Measurements from ENCODE around the gene NME5.

The NME5 gene

GRCh38 chr5:138129347-138129746 lies 9.9 kb downstream of the NME5 start:
- Histone ChIP-seq H3K4me2 (ENCODE audit: low read depth, low read length, poor library complexity, severe bottlenecking) (no peak overlapping the region), H3K9me3 (ENCODE audit: insufficient read depth, low read depth, low read length) (no peaks in the 10 kb centered on the region), H2AFZ (ENCODE audit: low read length) (no peak overlapping the region), H3K36me3 (ENCODE audit: insufficient read depth, low read length) (no peaks in the 10 kb centered on the region), H3K4me3 (ENCODE audit: low read length, poor library complexity, severe bottlenecking) (no peak overlapping the region), H4K20me1 (ENCODE audit: insufficient read depth, low read length, poor library complexity, severe bottlenecking) (no peaks in the 10 kb centered on the region), H3K4me1 (ENCODE audit: insufficient read depth, low read length, poor library complexity, severe bottlenecking) (peaks cover 3% of the 10 kb centered on the region), H3K27me3 (ENCODE audit: insufficient read depth, low read length, poor library complexity, severe bottlenecking) (no peaks in the 10 kb centered on the region), H3K79me2 (ENCODE audit: insufficient read depth, low read length) (no peaks in the 10 kb centered on the region), H3K9ac (ENCODE audit: low read depth, low read length, poor library complexity, severe bottlenecking) (no peak overlapping the region), H3F3A (ENCODE audit: low read depth) (no peaks in the 10 kb centered on the region), H3K9me2 (replicated peaks; ENCODE audit: low read depth, low read length) (no peaks in the 10 kb centered on the region)
- TF ChIP-seq EZH2phosphoT487 (IDR thresholded peaks at IDR 0.05; ENCODE audit: borderline replicate concordance) (no peak), CTCF (conservative IDR thresholded peaks at IDR 0.05; ENCODE audit: low read length) (no peak)

- no peaks in the 10 kb centered on the region for H3F3A ChIP-seq (ENCODE audit: low read depth)
- H3K27me3 ChIP-seq (ENCODE audit: insufficient read depth, low read length, poor library complexity, severe bottlenecking) = no peaks in the 10 kb centered on the region
- H3K79me2 ChIP-seq (ENCODE audit: insufficient read depth, low read length) = no peaks in the 10 kb centered on the region
- no peaks in the 10 kb centered on the region for H4K20me1 ChIP-seq (ENCODE audit: insufficient read depth, low read length, poor library complexity, severe bottlenecking)
- H2AFZ ChIP-seq (ENCODE audit: low read length) = no peak overlapping the region
- no peak overlapping the region for H3K4me3 ChIP-seq (ENCODE audit: low read length, poor library complexity, severe bottlenecking)
- H3K36me3 ChIP-seq (ENCODE audit: insufficient read depth, low read length) = no peaks in the 10 kb centered on the region
- no peaks in the 10 kb centered on the region for H3K9me3 ChIP-seq (ENCODE audit: insufficient read depth, low read depth, low read length)
- no peak overlapping the region for H3K9ac ChIP-seq (ENCODE audit: low read depth, low read length, poor library complexity, severe bottlenecking)
- no peaks in the 10 kb centered on the region for H3K9me2 ChIP-seq (replicated peaks; ENCODE audit: low read depth, low read length)
- H3K4me1 ChIP-seq (ENCODE audit: insufficient read depth, low read length, poor library complexity, severe bottlenecking) = peaks cover 3% of the 10 kb centered on the region
- TF ChIP-seq CTCF (conservative IDR thresholded peaks at IDR 0.05; ENCODE audit: low read length) = no peak
- TF ChIP-seq EZH2phosphoT487 (IDR thresholded peaks at IDR 0.05; ENCODE audit: borderline replicate concordance) = no peak
- H3K4me2 ChIP-seq (ENCODE audit: low read depth, low read length, poor library complexity, severe bottlenecking) = no peak overlapping the region
Measured at GRCh38 chr5:138128334-138128733, 10.9 kb downstream of the NME5 start.

- TF ChIP-seq CTCF (conservative IDR thresholded peaks at IDR 0.05; ENCODE audit: low read length) = no peak
- no peak for TF ChIP-seq EZH2phosphoT487 (IDR thresholded peaks at IDR 0.05; ENCODE audit: borderline replicate concordance)
- Histone ChIP-seq H3K79me2 (ENCODE audit: insufficient read depth, low read length) (no peaks in the 10 kb centered on the region), H3K9me3 (ENCODE audit: insufficient read depth, low read depth, low read length) (no peaks in the 10 kb centered on the region), H3K9ac (ENCODE audit: low read depth, low read length, poor library complexity, severe bottlenecking) (no peak overlapping the region), H3K9me2 (replicated peaks; ENCODE audit: low read depth, low read length) (no peaks in the 10 kb centered on the region), H2AFZ (ENCODE audit: low read length) (no peak overlapping the region), H3K4me2 (ENCODE audit: low read depth, low read length, poor library complexity, severe bottlenecking) (no peak overlapping the region), H3K27me3 (ENCODE audit: insufficient read depth, low read length, poor library complexity, severe bottlenecking) (no peaks in the 10 kb centered on the region), H3K4me1 (ENCODE audit: insufficient read depth, low read length, poor library complexity, severe bottlenecking) (no peaks in the 10 kb centered on the region), H3K4me3 (ENCODE audit: low read length, poor library complexity, severe bottlenecking) (no peak overlapping the region), H3F3A (ENCODE audit: low read depth) (no peaks in the 10 kb centered on the region), H4K20me1 (ENCODE audit: insufficient read depth, low read length, poor library complexity, severe bottlenecking) (no peaks in the 10 kb centered on the region), H3K36me3 (ENCODE audit: insufficient read depth, low read length) (no peaks in the 10 kb centered on the region)
Measured at GRCh38 chr5:138115254-138115653, 24.0 kb downstream of the NME5 start.
